GM12878 (cell line): ENCODE measurements around the gene SRGAP1. TPM values are rescaled to one million over a fixed set of nuclear protein-coding genes. Genes with fewer than 3 reads are reported as not detected.

Experiments used
- ATAC-seq: fragments of 200-7000 bp; cut with Tn5 transposase; 3 replicates; pipeline ENCODE4 v1.9.1; 2020; ENCODE audit warnings: mild to moderate bottlenecking, moderate library complexity
- BruUV-seq: library from RNA; stranded (reverse); fragments of 400-500 nt; replicated peaks from 2 replicates; lab custom pipeline; 2021; lab: Mats Ljungman, UMichigan
- CTCF ChIA-PET: fragments of 300-600 bp; sonication (Branson Sonifier 250); formaldehyde crosslinking; extraction: SDS; loops from one replicate; lab custom pipeline; 2021; ENCODE audit warnings: inconsistent platforms; lab: Yijun Ruan, JAX
- POLR2A ChIA-PET: fragments of 350-600 bp; formaldehyde crosslinking; extraction: SDS; loops from one replicate; lab custom pipeline; 2021; ENCODE audit warnings: inconsistent platforms; lab: Charles Lee
- RAD21 ChIA-PET: fragments of 300-600 bp; sonication (Branson Sonifier 250); formaldehyde crosslinking; loops from one replicate; lab custom pipeline; 2023; ENCODE audit warnings: antibody characterized with exemption; ENCODE audit not compliant: unreplicated experiment; lab: Charles Lee
- SMC1A ChIA-PET: fragments of 300-600 bp; sonication (Branson Sonifier 250); formaldehyde crosslinking; loops from one replicate; lab custom pipeline; 2023; ENCODE audit not compliant: unreplicated experiment, uncharacterized antibody; lab: Charles Lee
- DNase-seq: peaks from one replicate; pipeline ENCODE4 v3.0.0-alpha.2; 2011; ENCODE audit warnings: low read depth, low spot score
- FAIRE-seq: peaks from 3 replicates; lab custom pipeline; 2011; peaks lifted over from hg19 to GRCh38; lab: Jason Lieb, UNC
- H2AFZ ChIP-seq: 2 replicates; pipeline ENCODE4 v1.6.0; 2011; ENCODE audit warnings: low read depth, low read length, control low read depth; ENCODE audit not compliant: control insufficient read depth
- H3K27ac ChIP-seq: 2 replicates; pipeline ENCODE4 v1.5.1; 2011; ENCODE audit warnings: control low read depth; ENCODE audit not compliant: control insufficient read depth, insufficient read depth
- H3K27me3 ChIP-seq, 2 experiments: replicated peaks in 1 of 2; 2 replicates each; pipeline versions ENCODE4 v1.6.0 to v1.6.1; 2011; ENCODE audit warnings: low read length in 1 of 2; ENCODE audit not compliant: control insufficient read depth in 2 of 2, insufficient read depth in 2 of 2
- H3K36me3 ChIP-seq, 2 experiments: 2 replicates each; pipeline ENCODE4 v1.5.1; 2011; ENCODE audit warnings: low read length in 1 of 2; ENCODE audit not compliant: control insufficient read depth in 2 of 2, insufficient read depth in 2 of 2
- H3K4me1 ChIP-seq: 2 replicates; pipeline ENCODE4 v1.6.1; 2011; ENCODE audit warnings: mild to moderate bottlenecking, low read length, moderate library complexity, mixed read lengths; ENCODE audit not compliant: control insufficient read depth, insufficient read depth
- H3K4me2 ChIP-seq: 2 replicates; pipeline ENCODE4 v1.6.0; 2011; ENCODE audit warnings: control low read depth; ENCODE audit not compliant: control insufficient read depth, insufficient read depth
- H3K4me3 ChIP-seq: fragments of 200-600 bp; sonication (generic); 2 replicates; pipeline ENCODE4 v1.5.1; 2016
- H3K79me2 ChIP-seq: 2 replicates; pipeline ENCODE4 v1.6.0; 2011; ENCODE audit warnings: low read length; ENCODE audit not compliant: control insufficient read depth, insufficient read depth
- H3K9ac ChIP-seq: 2 replicates; pipeline ENCODE4 v1.8.0; 2011; ENCODE audit warnings: low read length, control low read depth, mixed read lengths; ENCODE audit not compliant: control insufficient read depth, insufficient read depth
- H3K9me3 ChIP-seq: replicated peaks from 3 replicates; pipeline ENCODE4 v1.5.1; 2011; ENCODE audit warnings: mild to moderate bottlenecking, low read length; ENCODE audit not compliant: control insufficient read depth, insufficient read depth
- H4K20me1 ChIP-seq: 2 replicates; pipeline ENCODE4 v1.6.0; 2011; ENCODE audit not compliant: control insufficient read depth, insufficient read depth
- EED ChIP-seq: sonication (generic); IDR thresholded peaks from 2 replicates; pipeline ENCODE4 v1.6.1; 2016; ENCODE audit warnings: antibody characterized with exemption, low read depth
- GABPA ChIP-seq: IDR thresholded peaks from 2 replicates; pipeline ENCODE4 v1.6.1; 2014; ENCODE audit warnings: antibody characterized with exemption, low read depth, mild to moderate bottlenecking, inconsistent platforms
- YY1 ChIP-seq: IDR thresholded peaks from 2 replicates; pipeline ENCODE4 v1.6.1; 2011; ENCODE audit warnings: low read depth, mild to moderate bottlenecking, low read length
- ZNF592 ChIP-seq: fragments of 450-650 bp; IDR thresholded peaks from 2 replicates; pipeline ENCODE4 v1.6.1; 2017; ENCODE audit warnings: mild to moderate bottlenecking, moderate library complexity
- WGBS: methylation state at CpG from one replicate; pipeline ENCODE4 v1.1.6; 2016; ENCODE audit warnings: low lambda C conversion rate; ENCODE audit not compliant: insufficient replicate concordance, insufficient coverage; ENCODE audit errors: missing lambda C conversion rate; 5-methylcytosine and 5-hydroxymethylcytosine counted together
- in situ Hi-C: fragments of 300-500 bp; cut with MboI; formaldehyde crosslinking; loops from 9 replicates; pipeline ENCODE4 v1.14.3; 2018; ENCODE audit warnings: mixed read lengths
- intact Hi-C: fragments of 100-400 bp; cut with micrococcal nuclease; formaldehyde crosslinking; loops from one replicate; pipeline ENCODE4 v1.14.2; 2022; ENCODE audit not compliant: unreplicated experiment
- polyA plus RNA-seq, 11 experiments: library from polyadenylated mRNA; depleted of rRNA in 4 of 11; unstranded in 6 of 11; stranded (reverse) in 5 of 11; fragments of >200 nt; fragmentation: Nextera tagmentation in 4 of 11; fragmentation: Illumina TruSeq in 1 of 11; extraction: Ambion mirVana in 4 of 11; extraction: Trizol in 1 of 11; gene quantifications; 1 replicate in 1 of 11; 2 replicates in 10 of 11; pipeline versions ENCODE4 v1.2.1 to v1.2.3, GENCODE V29; 2011 to 2016; ENCODE audit warnings: inconsistent platforms in 2 of 11, missing spikeins in 2 of 11, low read depth in 1 of 11
- total RNA-seq, 4 experiments: library from RNA; depleted of rRNA in 3 of 4; stranded (reverse); fragments of >200 nt in 3 of 4; fragmentation: Illumina TruSeq in 1 of 4; extraction: Trizol in 1 of 4; gene quantifications; 2 replicates each; pipeline versions ENCODE4 v1.2.1 to v1.2.3, GENCODE V29; 2013 to 2021
- TF ChIP-seq, protein P1 (sequence below): fragments of 450-650 bp; conservative IDR thresholded peaks from 2 replicates; pipeline ENCODE4 v1.6.1; 2017; ENCODE audit warnings: mild to moderate bottlenecking, moderate library complexity
- TF ChIP-seq, protein P2 (sequence below): IDR thresholded peaks from 2 replicates; pipeline ENCODE4 v1.6.1; 2011; ENCODE audit warnings: low read depth, mild to moderate bottlenecking, low read length, moderate library complexity, borderline replicate concordance; ENCODE audit errors: extremely low read depth
- TF ChIP-seq, protein P3 (sequence below): IDR thresholded peaks from 2 replicates; pipeline ENCODE4 v1.6.1; 2012; ENCODE audit warnings: low read depth, low read length, improper control_type of control experiment
- TF ChIP-seq, protein P4 (sequence below): fragments of 450-650 bp; IDR thresholded peaks from 2 replicates; pipeline ENCODE4 v1.6.1; 2017; ENCODE audit warnings: mild to moderate bottlenecking, moderate library complexity

Gene SRGAP1
- total and polyA plus RNA-seq, 10 of the 15 experiments (the other 5 are each of a cell fraction or from before 2014, with no cell fraction given), result 0.16 to 0.85 (median 0.46) TPM

- in situ Hi-C loops (no loop called here), intact Hi-C loops (no loop called here)
- H3K27me3 ChIP-seq, result no peaks in the 10 kb centered on the region
- BruUV-seq, result no TSS peak
- no peaks in the 10 kb centered on the region for H3K36me3 ChIP-seq
- CTCF ChIA-PET, result interaction anchor here (0.9 kb wide), 1 partner anchor 41 kb away, joined by 3 read pairs; no protein-coding TSS in a partner anchor
- no peak overlapping the region for H3K4me2 ChIP-seq
- POLR2A ChIA-PET, result no interaction called here
- SMC1A ChIA-PET, result no interaction called here
- DNase-seq (no peak), ATAC-seq (no peak), FAIRE-seq (no peak)
- no peak overlapping the region for H3K9ac ChIP-seq
- no peaks in the 10 kb centered on the region for H4K20me1 ChIP-seq
- no peaks in the 10 kb centered on the region for H3K9me3 ChIP-seq
- no peaks in the 10 kb centered on the region for H3K79me2 ChIP-seq
- no peak overlapping the region for H3K27ac ChIP-seq
- no peak overlapping the region for H2AFZ ChIP-seq
- H3K4me3 ChIP-seq, result no peak overlapping the region
- 44% methylated on average over 10 of the region's 10 CpGs for WGBS
- H3K4me1 ChIP-seq, result no peaks in the 10 kb centered on the region
- RAD21 ChIA-PET, result interaction anchor here (1.5 kb wide), 1 partner anchor 259 kb away, joined by 3 read pairs; the partner anchor contains the start of gene SRGAP1
- TF ChIP-seq, protein P1, sequence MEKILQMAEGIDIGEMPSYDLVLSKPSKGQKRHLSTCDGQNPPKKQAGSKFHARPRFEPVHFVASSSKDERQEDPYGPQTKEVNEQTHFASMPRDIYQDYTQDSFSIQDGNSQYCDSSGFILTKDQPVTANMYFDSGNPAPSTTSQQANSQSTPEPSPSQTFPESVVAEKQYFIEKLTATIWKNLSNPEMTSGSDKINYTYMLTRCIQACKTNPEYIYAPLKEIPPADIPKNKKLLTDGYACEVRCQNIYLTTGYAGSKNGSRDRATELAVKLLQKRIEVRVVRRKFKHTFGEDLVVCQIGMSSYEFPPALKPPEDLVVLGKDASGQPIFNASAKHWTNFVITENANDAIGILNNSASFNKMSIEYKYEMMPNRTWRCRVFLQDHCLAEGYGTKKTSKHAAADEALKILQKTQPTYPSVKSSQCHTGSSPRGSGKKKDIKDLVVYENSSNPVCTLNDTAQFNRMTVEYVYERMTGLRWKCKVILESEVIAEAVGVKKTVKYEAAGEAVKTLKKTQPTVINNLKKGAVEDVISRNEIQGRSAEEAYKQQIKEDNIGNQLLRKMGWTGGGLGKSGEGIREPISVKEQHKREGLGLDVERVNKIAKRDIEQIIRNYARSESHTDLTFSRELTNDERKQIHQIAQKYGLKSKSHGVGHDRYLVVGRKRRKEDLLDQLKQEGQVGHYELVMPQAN, result no peak
- TF ChIP-seq, protein P2, sequence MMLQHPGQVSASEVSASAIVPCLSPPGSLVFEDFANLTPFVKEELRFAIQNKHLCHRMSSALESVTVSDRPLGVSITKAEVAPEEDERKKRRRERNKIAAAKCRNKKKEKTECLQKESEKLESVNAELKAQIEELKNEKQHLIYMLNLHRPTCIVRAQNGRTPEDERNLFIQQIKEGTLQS, result no peak
- TF ChIP-seq GABPA (no peak), ZNF592 (no peak), EED (no peak), YY1 (no peak)
- TF ChIP-seq, protein P3, sequence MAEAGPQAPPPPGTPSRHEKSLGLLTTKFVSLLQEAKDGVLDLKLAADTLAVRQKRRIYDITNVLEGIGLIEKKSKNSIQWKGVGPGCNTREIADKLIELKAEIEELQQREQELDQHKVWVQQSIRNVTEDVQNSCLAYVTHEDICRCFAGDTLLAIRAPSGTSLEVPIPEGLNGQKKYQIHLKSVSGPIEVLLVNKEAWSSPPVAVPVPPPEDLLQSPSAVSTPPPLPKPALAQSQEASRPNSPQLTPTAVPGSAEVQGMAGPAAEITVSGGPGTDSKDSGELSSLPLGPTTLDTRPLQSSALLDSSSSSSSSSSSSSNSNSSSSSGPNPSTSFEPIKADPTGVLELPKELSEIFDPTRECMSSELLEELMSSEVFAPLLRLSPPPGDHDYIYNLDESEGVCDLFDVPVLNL, result no peak
- TF ChIP-seq, protein P4, sequence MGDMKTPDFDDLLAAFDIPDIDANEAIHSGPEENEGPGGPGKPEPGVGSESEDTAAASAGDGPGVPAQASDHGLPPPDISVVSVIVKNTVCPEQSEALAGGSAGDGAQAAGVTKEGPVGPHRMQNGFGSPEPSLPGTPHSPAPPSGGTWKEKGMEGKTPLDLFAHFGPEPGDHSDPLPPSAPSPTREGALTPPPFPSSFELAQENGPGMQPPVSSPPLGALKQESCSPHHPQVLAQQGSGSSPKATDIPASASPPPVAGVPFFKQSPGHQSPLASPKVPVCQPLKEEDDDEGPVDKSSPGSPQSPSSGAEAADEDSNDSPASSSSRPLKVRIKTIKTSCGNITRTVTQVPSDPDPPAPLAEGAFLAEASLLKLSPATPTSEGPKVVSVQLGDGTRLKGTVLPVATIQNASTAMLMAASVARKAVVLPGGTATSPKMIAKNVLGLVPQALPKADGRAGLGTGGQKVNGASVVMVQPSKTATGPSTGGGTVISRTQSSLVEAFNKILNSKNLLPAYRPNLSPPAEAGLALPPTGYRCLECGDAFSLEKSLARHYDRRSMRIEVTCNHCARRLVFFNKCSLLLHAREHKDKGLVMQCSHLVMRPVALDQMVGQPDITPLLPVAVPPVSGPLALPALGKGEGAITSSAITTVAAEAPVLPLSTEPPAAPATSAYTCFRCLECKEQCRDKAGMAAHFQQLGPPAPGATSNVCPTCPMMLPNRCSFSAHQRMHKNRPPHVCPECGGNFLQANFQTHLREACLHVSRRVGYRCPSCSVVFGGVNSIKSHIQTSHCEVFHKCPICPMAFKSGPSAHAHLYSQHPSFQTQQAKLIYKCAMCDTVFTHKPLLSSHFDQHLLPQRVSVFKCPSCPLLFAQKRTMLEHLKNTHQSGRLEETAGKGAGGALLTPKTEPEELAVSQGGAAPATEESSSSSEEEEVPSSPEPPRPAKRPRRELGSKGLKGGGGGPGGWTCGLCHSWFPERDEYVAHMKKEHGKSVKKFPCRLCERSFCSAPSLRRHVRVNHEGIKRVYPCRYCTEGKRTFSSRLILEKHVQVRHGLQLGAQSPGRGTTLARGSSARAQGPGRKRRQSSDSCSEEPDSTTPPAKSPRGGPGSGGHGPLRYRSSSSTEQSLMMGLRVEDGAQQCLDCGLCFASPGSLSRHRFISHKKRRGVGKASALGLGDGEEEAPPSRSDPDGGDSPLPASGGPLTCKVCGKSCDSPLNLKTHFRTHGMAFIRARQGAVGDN, result no peak
Measured at GRCh38 chr12:64103825-64104740, 259.6 kb downstream of the SRGAP1 start.
